Measurements from ENCODE around the gene STXBP3. TPM values are rescaled to one million over a fixed set of nuclear protein-coding genes. Genes with fewer than 3 reads are reported as not detected.

STXBP3 gene
- polyA plus RNA-seq, 1 donor from 2014 or later = 29.6 TPM

DNA sequence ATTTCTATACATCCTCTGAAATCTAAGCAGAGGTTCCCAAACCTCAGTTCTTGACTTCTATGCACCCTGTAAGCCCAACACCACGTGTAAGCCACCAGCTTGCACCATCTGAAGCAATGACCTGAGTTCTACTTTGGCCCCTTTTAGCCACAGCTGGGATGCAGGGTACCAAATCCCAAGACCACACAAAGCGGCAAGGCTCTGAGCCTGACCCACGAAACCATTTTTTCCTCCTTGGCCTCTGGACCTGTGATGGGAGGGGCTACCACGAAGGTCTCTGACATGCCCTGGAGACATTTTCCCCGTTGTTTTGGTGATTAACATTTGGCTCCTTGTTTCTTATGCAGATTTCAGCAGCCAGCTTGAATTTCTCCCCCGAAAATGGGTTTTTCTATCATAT lies 38.8 kb downstream of the STXBP3 start:
- Histone ChIP-seq H3K36me3 (ENCODE audit: insufficient read depth, low read length) (peaks cover 4% of the 10 kb centered on the region), H4K20me1 (ENCODE audit: insufficient read depth) (no peaks in the 10 kb centered on the region), H2AFZ (ENCODE audit: low read depth, low read length) (no peak overlapping the region), H3K9ac (ENCODE audit: low read length) (no peak overlapping the region), H3F3A (ENCODE audit: insufficient read depth, low read length, poor library complexity, severe bottlenecking) (no peaks in the 10 kb centered on the region), H3K4me3 (ENCODE audit: low read length) (no peak overlapping the region), H3K27ac (ENCODE audit: low read length) (no peak overlapping the region), H3K9me3 (ENCODE audit: low read length) (peaks cover 4% of the 10 kb centered on the region), H3K79me2 (replicated peaks; ENCODE audit: insufficient read depth, low read length) (no peaks in the 10 kb centered on the region), H3K27me3 (ENCODE audit: insufficient read depth, low read depth, low read length) (no peaks in the 10 kb centered on the region), H3K9me2 (ENCODE audit: insufficient read depth, low read length) (no peaks in the 10 kb centered on the region), H3K4me2 (ENCODE audit: low read length) (no peak overlapping the region)
- no peak for TF ChIP-seq EP300 (conservative IDR thresholded peaks at IDR 0.05; ENCODE audit: poor library complexity, severe bottlenecking)
- no peak for TF ChIP-seq RAD21 (conservative IDR thresholded peaks at IDR 0.05)
- TF ChIP-seq EZH2 (IDR thresholded peaks at IDR 0.05; ENCODE audit: borderline replicate concordance, insufficient read depth, low read length, poor library complexity, severe bottlenecking) = no peak
- TF ChIP-seq MXI1 (conservative IDR thresholded peaks at IDR 0.05; ENCODE audit: poor library complexity, severe bottlenecking) = no peak
- no peak for TF ChIP-seq TAF1 (IDR thresholded peaks at IDR 0.05; ENCODE audit: low read depth)
- no peak for TF ChIP-seq POLR2AphosphoS5 (IDR thresholded peaks at IDR 0.05)
- no peak for TF ChIP-seq SMC3 (conservative IDR thresholded peaks at IDR 0.05; ENCODE audit: poor library complexity)
- TF ChIP-seq, protein P1, sequence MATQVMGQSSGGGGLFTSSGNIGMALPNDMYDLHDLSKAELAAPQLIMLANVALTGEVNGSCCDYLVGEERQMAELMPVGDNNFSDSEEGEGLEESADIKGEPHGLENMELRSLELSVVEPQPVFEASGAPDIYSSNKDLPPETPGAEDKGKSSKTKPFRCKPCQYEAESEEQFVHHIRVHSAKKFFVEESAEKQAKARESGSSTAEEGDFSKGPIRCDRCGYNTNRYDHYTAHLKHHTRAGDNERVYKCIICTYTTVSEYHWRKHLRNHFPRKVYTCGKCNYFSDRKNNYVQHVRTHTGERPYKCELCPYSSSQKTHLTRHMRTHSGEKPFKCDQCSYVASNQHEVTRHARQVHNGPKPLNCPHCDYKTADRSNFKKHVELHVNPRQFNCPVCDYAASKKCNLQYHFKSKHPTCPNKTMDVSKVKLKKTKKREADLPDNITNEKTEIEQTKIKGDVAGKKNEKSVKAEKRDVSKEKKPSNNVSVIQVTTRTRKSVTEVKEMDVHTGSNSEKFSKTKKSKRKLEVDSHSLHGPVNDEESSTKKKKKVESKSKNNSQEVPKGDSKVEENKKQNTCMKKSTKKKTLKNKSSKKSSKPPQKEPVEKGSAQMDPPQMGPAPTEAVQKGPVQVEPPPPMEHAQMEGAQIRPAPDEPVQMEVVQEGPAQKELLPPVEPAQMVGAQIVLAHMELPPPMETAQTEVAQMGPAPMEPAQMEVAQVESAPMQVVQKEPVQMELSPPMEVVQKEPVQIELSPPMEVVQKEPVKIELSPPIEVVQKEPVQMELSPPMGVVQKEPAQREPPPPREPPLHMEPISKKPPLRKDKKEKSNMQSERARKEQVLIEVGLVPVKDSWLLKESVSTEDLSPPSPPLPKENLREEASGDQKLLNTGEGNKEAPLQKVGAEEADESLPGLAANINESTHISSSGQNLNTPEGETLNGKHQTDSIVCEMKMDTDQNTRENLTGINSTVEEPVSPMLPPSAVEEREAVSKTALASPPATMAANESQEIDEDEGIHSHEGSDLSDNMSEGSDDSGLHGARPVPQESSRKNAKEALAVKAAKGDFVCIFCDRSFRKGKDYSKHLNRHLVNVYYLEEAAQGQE (IDR thresholded peaks at IDR 0.05; ENCODE audit: borderline replicate concordance) = no peak

- Histone ChIP-seq H3K9ac (ENCODE audit: low read length) (no peak overlapping the region), H3K36me3 (ENCODE audit: insufficient read depth, low read length) (peaks cover 4% of the 10 kb centered on the region), H3K79me2 (replicated peaks; ENCODE audit: insufficient read depth, low read length) (no peaks in the 10 kb centered on the region), H3K27ac (ENCODE audit: low read length) (no peak overlapping the region), H3K27me3 (ENCODE audit: insufficient read depth, low read depth, low read length) (no peaks in the 10 kb centered on the region), H3K4me3 (ENCODE audit: low read length) (no peak overlapping the region), H3K4me2 (ENCODE audit: low read length) (no peak overlapping the region), H2AFZ (ENCODE audit: low read depth, low read length) (no peak overlapping the region), H3K9me2 (ENCODE audit: insufficient read depth, low read length) (no peaks in the 10 kb centered on the region), H3K9me3 (ENCODE audit: low read length) (peaks cover 4% of the 10 kb centered on the region), H4K20me1 (ENCODE audit: insufficient read depth) (no peaks in the 10 kb centered on the region), H3F3A (ENCODE audit: insufficient read depth, low read length, poor library complexity, severe bottlenecking) (no peaks in the 10 kb centered on the region)
- TF ChIP-seq, protein P1 (IDR thresholded peaks at IDR 0.05; ENCODE audit: borderline replicate concordance) = no peak
- TF ChIP-seq POLR2AphosphoS5 (IDR thresholded peaks at IDR 0.05) (no peak), SMC3 (conservative IDR thresholded peaks at IDR 0.05; ENCODE audit: poor library complexity) (no peak), EZH2 (IDR thresholded peaks at IDR 0.05; ENCODE audit: borderline replicate concordance, insufficient read depth, low read length, poor library complexity, severe bottlenecking) (no peak), EP300 (conservative IDR thresholded peaks at IDR 0.05; ENCODE audit: poor library complexity, severe bottlenecking) (no peak), RAD21 (conservative IDR thresholded peaks at IDR 0.05) (no peak), CTCF (IDR thresholded peaks at IDR 0.05; ENCODE audit: poor library complexity, severe bottlenecking) (no peak), TAF1 (IDR thresholded peaks at IDR 0.05; ENCODE audit: low read depth) (no peak), MXI1 (conservative IDR thresholded peaks at IDR 0.05; ENCODE audit: poor library complexity, severe bottlenecking) (no peak)
Observed at GRCh38 chr1:108785880-108786279, 39.4 kb downstream of the STXBP3 start.

Measured in neural cell (in vitro differentiated cells).